Smooth muscle cell (in vitro differentiated cells): ENCODE results near the gene SLC6A18. TPM values are rescaled to one million over a fixed set of nuclear protein-coding genes. Genes with fewer than 3 reads are reported as not detected.

Source experiments
- DNase-seq: peaks from one replicate; lab custom pipeline; 2025; ENCODE audit not compliant: unreplicated experiment; lab: John Stamatoyannopoulos, UW
- H2AFZ ChIP-seq: fragments of 200-600 bp; sonication (generic); 2 replicates; pipeline ENCODE4 v1.6.0; 2016; ENCODE audit warnings: antibody characterized with exemption, low read depth, mild to moderate bottlenecking
- H3F3A ChIP-seq: fragments of 200-600 bp; sonication (generic); 2 replicates; pipeline ENCODE4 v1.6.0; 2017; ENCODE audit warnings: antibody characterized with exemption, low read depth
- H3K27ac ChIP-seq: fragments of 200-600 bp; sonication (generic); 2 replicates; pipeline ENCODE4 v1.5.1; 2016; ENCODE audit warnings: low read depth, mild to moderate bottlenecking
- H3K27me3 ChIP-seq: fragments of 200-600 bp; sonication (generic); 2 replicates; pipeline ENCODE4 v1.6.1; 2016; ENCODE audit warnings: low read depth, mild to moderate bottlenecking
- H3K36me3 ChIP-seq: fragments of 200-600 bp; sonication (generic); 2 replicates; pipeline ENCODE4 v1.5.1; 2016; ENCODE audit warnings: low read depth
- H3K4me1 ChIP-seq: fragments of 200-600 bp; sonication (generic); 2 replicates; pipeline ENCODE4 v1.5.1; 2016; ENCODE audit warnings: low read depth
- H3K4me2 ChIP-seq: fragments of 200-600 bp; sonication (generic); 2 replicates; pipeline ENCODE4 v1.6.0; 2016; ENCODE audit warnings: mild to moderate bottlenecking
- H3K4me3 ChIP-seq: fragments of 200-600 bp; sonication (generic); 2 replicates; pipeline ENCODE4 v1.5.1; 2016; ENCODE audit warnings: mild to moderate bottlenecking
- H3K79me2 ChIP-seq: fragments of 200-600 bp; sonication (generic); 2 replicates; pipeline ENCODE4 v1.6.0; 2016; ENCODE audit warnings: low read depth, mild to moderate bottlenecking
- H3K9ac ChIP-seq: fragments of 200-600 bp; sonication (generic); 2 replicates; pipeline ENCODE4 v1.6.0; 2016; ENCODE audit warnings: low read depth
- H3K9me3 ChIP-seq: fragments of 200-600 bp; sonication (generic); replicated peaks from 2 replicates; pipeline ENCODE4 v1.5.1; 2016; ENCODE audit warnings: low read depth
- H4K20me1 ChIP-seq: fragments of 200-600 bp; sonication (generic); 2 replicates; pipeline ENCODE4 v1.6.0; 2016; ENCODE audit warnings: low read depth
- WGBS: methylation state at CpG from one replicate; pipeline ENCODE4 v1.1.7; 2016; ENCODE audit warnings: low lambda C conversion rate; 5-methylcytosine and 5-hydroxymethylcytosine counted together
- polyA plus RNA-seq: library from polyadenylated mRNA; unstranded; fragments of >200 nt; fragmentation: Nextera tagmentation; extraction: Ambion mirVana; gene quantifications from 2 replicates; pipeline ENCODE4 v1.2.1, GENCODE V29; 2016
- total RNA-seq: library from RNA; depleted of rRNA; stranded (reverse); fragments of >200 nt; gene quantifications from 2 replicates; pipeline ENCODE4 v1.2.3, GENCODE V29; 2014
- TF ChIP-seq, protein P1 (sequence below): fragments of 200-600 bp; sonication (generic); IDR thresholded peaks from 2 replicates; pipeline ENCODE4 v1.5.1; 2017; ENCODE audit warnings: borderline replicate concordance, mild to moderate bottlenecking, antibody characterized with exemption; ENCODE audit not compliant: insufficient read depth, poor library complexity, severe bottlenecking

The SLC6A18 gene
- total and polyA plus RNA-seq, 2 experiments from 2014 or later: not detected

DNA sequence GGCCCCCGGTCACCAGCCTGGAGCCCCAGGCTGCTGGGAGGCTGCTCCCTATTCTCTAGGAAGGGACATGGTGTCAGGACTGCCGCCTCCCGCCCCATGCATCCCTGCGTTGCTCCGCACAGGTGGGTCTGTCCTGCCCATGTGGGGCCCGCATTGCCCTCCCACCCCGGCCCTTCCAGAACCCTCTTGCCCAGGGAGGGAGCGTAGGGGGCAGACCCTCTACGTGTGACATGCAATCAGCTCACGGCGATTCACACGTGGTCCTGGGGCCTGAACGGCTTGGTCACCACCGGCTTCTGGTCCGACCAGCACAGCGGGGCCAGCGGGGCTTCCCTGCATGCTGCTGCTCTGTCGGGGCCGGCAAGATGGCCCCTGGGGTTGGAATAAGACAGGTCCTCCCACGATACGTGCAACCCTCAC, 14.3 kb upstream of the SLC6A18 start:
- Histone ChIP-seq H4K20me1 (no peaks in the 10 kb centered on the region), H3K9ac (no peak overlapping the region), H3K4me1 (no peaks in the 10 kb centered on the region), H3K9me3 (no peaks in the 10 kb centered on the region), H3K4me3 (no peak overlapping the region), H3F3A (no peaks in the 10 kb centered on the region), H3K27ac (no peak overlapping the region), H2AFZ (no peak overlapping the region), H3K36me3 (no peaks in the 10 kb centered on the region), H3K4me2 (no peak overlapping the region), H3K79me2 (no peaks in the 10 kb centered on the region), H3K27me3 (no peaks in the 10 kb centered on the region)
- TF ChIP-seq, protein P1, sequence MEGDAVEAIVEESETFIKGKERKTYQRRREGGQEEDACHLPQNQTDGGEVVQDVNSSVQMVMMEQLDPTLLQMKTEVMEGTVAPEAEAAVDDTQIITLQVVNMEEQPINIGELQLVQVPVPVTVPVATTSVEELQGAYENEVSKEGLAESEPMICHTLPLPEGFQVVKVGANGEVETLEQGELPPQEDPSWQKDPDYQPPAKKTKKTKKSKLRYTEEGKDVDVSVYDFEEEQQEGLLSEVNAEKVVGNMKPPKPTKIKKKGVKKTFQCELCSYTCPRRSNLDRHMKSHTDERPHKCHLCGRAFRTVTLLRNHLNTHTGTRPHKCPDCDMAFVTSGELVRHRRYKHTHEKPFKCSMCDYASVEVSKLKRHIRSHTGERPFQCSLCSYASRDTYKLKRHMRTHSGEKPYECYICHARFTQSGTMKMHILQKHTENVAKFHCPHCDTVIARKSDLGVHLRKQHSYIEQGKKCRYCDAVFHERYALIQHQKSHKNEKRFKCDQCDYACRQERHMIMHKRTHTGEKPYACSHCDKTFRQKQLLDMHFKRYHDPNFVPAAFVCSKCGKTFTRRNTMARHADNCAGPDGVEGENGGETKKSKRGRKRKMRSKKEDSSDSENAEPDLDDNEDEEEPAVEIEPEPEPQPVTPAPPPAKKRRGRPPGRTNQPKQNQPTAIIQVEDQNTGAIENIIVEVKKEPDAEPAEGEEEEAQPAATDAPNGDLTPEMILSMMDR: no peak
- 88% methylated on average over 19 of the region's 21 CpGs for WGBS
- no peak for DNase-seq

DNA sequence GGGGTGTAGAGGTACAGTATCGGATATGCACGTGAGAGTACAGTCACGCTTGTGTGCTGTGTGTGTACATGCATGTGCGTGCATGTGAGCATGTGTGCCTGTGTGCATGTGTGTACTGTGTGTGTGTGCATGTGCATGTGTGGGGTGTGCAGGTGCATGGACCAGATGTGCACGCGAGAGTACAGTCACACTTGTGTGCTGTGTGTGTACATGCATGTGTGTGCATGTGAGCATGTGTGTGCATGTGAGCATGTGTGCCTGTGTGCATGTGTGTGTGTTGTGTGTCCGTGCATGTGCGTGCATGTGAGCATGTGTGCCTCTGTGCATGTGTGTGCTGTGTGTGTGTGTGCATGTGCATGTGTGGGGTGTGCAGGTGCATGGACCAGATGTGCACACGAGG, 13.5 kb upstream of the SLC6A18 start:
- Histone ChIP-seq H3K9me3 (no peaks in the 10 kb centered on the region), H2AFZ (no peak overlapping the region), H3K4me1 (no peaks in the 10 kb centered on the region), H4K20me1 (no peaks in the 10 kb centered on the region), H3K36me3 (no peaks in the 10 kb centered on the region), H3K79me2 (no peaks in the 10 kb centered on the region), H3K4me2 (no peak overlapping the region), H3K27me3 (no peaks in the 10 kb centered on the region), H3F3A (no peaks in the 10 kb centered on the region), H3K4me3 (no peak overlapping the region), H3K9ac (no peak overlapping the region), H3K27ac (no peak overlapping the region)
- TF ChIP-seq, protein P1: no peak
- DNase-seq: no peak
- 98% methylated on average over 9 of the region's 9 CpGs for WGBS

DNA sequence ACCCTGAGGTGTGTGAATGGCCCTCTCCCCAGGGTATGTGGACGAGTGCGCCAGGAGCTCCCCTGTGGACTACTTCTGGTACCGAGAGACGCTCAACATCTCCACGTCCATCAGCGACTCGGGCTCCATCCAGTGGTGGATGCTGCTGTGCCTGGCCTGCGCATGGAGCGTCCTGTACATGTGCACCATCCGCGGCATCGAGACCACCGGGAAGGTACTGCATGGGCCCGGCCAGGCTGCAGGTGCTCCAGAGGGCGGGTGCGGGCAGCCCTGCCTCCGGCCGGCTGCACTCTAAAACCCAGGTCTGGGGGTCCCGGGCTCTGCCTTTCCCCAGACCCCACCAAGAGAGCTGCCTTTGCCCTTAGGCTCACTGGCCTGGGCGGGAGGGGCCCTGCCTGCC, 12.9 kb upstream of the SLC6A18 start:
- no peaks in the 10 kb centered on the region for H3F3A ChIP-seq
- no peak overlapping the region for H3K4me3 ChIP-seq
- WGBS: 99% methylated on average over 18 of the region's 20 CpGs
- H3K79me2 ChIP-seq: no peaks in the 10 kb centered on the region
- no peaks in the 10 kb centered on the region for H3K9me3 ChIP-seq
- H3K27me3 ChIP-seq: no peaks in the 10 kb centered on the region
- no peaks in the 10 kb centered on the region for H4K20me1 ChIP-seq
- no peak overlapping the region for H3K9ac ChIP-seq
- H3K27ac ChIP-seq: no peak overlapping the region
- H3K4me2 ChIP-seq: no peak overlapping the region
- TF ChIP-seq, protein P1: no peak
- no peak for DNase-seq
- H3K4me1 ChIP-seq: no peaks in the 10 kb centered on the region
- H2AFZ ChIP-seq: no peak overlapping the region
- H3K36me3 ChIP-seq: no peaks in the 10 kb centered on the region

DNA sequence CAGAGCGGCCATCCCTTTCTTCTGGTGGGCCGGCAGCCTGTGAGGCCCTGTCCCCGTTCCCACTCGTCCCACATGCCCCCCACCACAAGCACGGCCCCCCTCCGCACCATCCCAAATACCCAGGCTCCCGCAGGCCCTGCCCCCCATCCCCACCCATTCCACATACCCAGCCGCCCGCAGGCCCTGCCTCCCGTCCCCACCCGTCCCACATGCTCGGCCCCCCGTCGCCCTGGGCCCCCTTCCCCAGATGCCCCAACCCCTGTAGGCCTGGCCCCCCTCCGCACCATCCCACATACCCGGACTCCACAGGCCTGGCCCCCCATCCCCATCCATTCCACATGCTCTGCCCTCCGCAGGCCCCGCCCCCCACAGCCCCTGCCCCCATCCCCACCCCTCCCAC, 12.3 kb upstream of the SLC6A18 start:
- WGBS: 75% methylated on average over 2 of the region's 18 CpGs
- Histone ChIP-seq H3K9ac (no peak overlapping the region), H3F3A (no peaks in the 10 kb centered on the region), H3K79me2 (no peaks in the 10 kb centered on the region), H3K4me2 (no peak overlapping the region), H3K4me1 (no peaks in the 10 kb centered on the region), H3K27me3 (no peaks in the 10 kb centered on the region), H2AFZ (no peak overlapping the region), H3K36me3 (no peaks in the 10 kb centered on the region), H4K20me1 (no peaks in the 10 kb centered on the region), H3K9me3 (no peaks in the 10 kb centered on the region), H3K27ac (no peak overlapping the region), H3K4me3 (no peak overlapping the region)
- no peak for DNase-seq
- TF ChIP-seq, protein P1: no peak
